HepG2 (cell line): ENCODE data around the gene MLNR. TPM values are rescaled to one million over a fixed set of nuclear protein-coding genes. Genes with fewer than 3 reads are reported as not detected.

Experiments
- ATAC-seq: fragments of 200-7000 bp; cut with Tn5 transposase; 3 replicates; pipeline ENCODE4 v1.9.1; 2020; ENCODE audit warnings: mild to moderate bottlenecking, moderate library complexity
- BruUV-seq: library from RNA; stranded (reverse); fragments of 400-500 nt; replicated peaks from 2 replicates; lab custom pipeline; 2021; lab: Mats Ljungman, UMichigan
- CTCF ChIA-PET: fragments of 300-600 bp; formaldehyde crosslinking; extraction: SDS; loops from one replicate; lab custom pipeline; 2021; ENCODE audit warnings: low total read pairs, inconsistent platforms, low intra/inter-chr PET ratio; lab: Yijun Ruan, JAX
- POLR2A ChIA-PET: fragments of 350-600 bp; sonication (Branson Sonifier 250); formaldehyde crosslinking; loops from one replicate; lab custom pipeline; 2020; ENCODE audit warnings: antibody characterized with exemption, inconsistent platforms; lab: Yijun Ruan, JAX
- DNase-seq: peaks from one replicate; pipeline ENCODE4 v3.0.0-alpha.2; 2015; ENCODE audit warnings: low spot score
- FAIRE-seq: peaks from 3 replicates; lab custom pipeline; 2011; peaks lifted over from hg19 to GRCh38; lab: Jason Lieb, UNC
- H2AFZ ChIP-seq: one replicate; pipeline ENCODE4 v1.6.1; 2011; ENCODE audit warnings: low read length, inconsistent platforms
- H3K27ac ChIP-seq: fragments of 300-600 bp; 3 replicates; pipeline ENCODE4 v1.8.0; 2011; ENCODE audit warnings: mixed run types, mild to moderate bottlenecking, mixed read lengths, low read length, inconsistent platforms; ENCODE audit not compliant: insufficient read depth; ENCODE audit errors: extremely low read length
- H3K27me3 ChIP-seq, 2 experiments: fragments of 200-600 bp in 1 of 2; 2 replicates in 1 of 2; 3 replicates in 1 of 2; pipeline versions ENCODE4 v1.6.0 to v1.8.0; 2011; ENCODE audit warnings: low read length in 2 of 2, mild to moderate bottlenecking in 2 of 2, moderate library complexity in 2 of 2, inconsistent platforms in 1 of 2; ENCODE audit not compliant: insufficient read depth in 2 of 2, control insufficient read depth in 1 of 2
- H3K36me3 ChIP-seq, 2 experiments: fragments of 200-600 bp in 1 of 2; replicated peaks in 1 of 2; 2 replicates in 1 of 2; 3 replicates in 1 of 2; pipeline versions ENCODE4 v1.5.1 to v1.8.0; 2011; ENCODE audit warnings: low read length in 2 of 2, inconsistent platforms in 1 of 2; ENCODE audit not compliant: insufficient read depth in 2 of 2, control insufficient read depth in 1 of 2
- H3K4me1 ChIP-seq: 2 replicates; pipeline ENCODE4 v1.5.1; 2012; ENCODE audit warnings: low read length, inconsistent platforms; ENCODE audit not compliant: insufficient read depth
- H3K4me2 ChIP-seq: 2 replicates; pipeline ENCODE4 v1.6.0; 2011; ENCODE audit warnings: low read depth, low read length, inconsistent platforms
- H3K4me3 ChIP-seq, 3 experiments: fragments of 200-600 bp in 1 of 3; sonication (generic), shearing (Covaris generic) in 1 of 3; replicated peaks in 1 of 3; 2 replicates each; pipeline ENCODE4 v1.5.1; 2011 to 2016; ENCODE audit warnings: low read length in 3 of 3, inconsistent platforms in 2 of 3, low read depth in 2 of 3, mild to moderate bottlenecking in 2 of 3, control low read depth in 1 of 3, mixed read lengths in 1 of 3; ENCODE audit not compliant: insufficient read depth in 1 of 3
- H3K79me2 ChIP-seq: one replicate; pipeline ENCODE4 v1.6.1; 2011; ENCODE audit warnings: low read length, inconsistent platforms; ENCODE audit not compliant: insufficient read depth
- H3K9ac ChIP-seq: 2 replicates; pipeline ENCODE4 v1.6.0; 2011; ENCODE audit warnings: mild to moderate bottlenecking, low read depth, low read length, inconsistent platforms; ENCODE audit not compliant: insufficient read depth
- H3K9me3 ChIP-seq: 2 replicates; pipeline ENCODE4 v1.5.1; 2012; ENCODE audit warnings: mild to moderate bottlenecking, low read length
- H4K20me1 ChIP-seq: 2 replicates; pipeline ENCODE4 v1.6.0; 2011; ENCODE audit warnings: inconsistent platforms, mild to moderate bottlenecking, low read length, moderate library complexity; ENCODE audit not compliant: insufficient read depth
- AKAP8 ChIP-seq: sonication (generic); formaldehyde crosslinking; IDR thresholded peaks from 2 replicates; pipeline ENCODE4 v1.5.1; 2020; ENCODE audit warnings: mild to moderate bottlenecking, missing genetic modification reagents
- FOXO1 ChIP-seq: sonication (generic); formaldehyde crosslinking; IDR thresholded peaks from 2 replicates; pipeline ENCODE4 v1.4.0; 2020; ENCODE audit warnings: missing genetic modification reagents
- GRHL1 ChIP-seq: sonication (generic); formaldehyde crosslinking; conservative IDR thresholded peaks from 2 replicates; pipeline ENCODE4 v1.8.0; 2022; ENCODE audit warnings: missing genetic modification reagents
- HMGXB4 ChIP-seq, 2 experiments: sonication (generic) in 1 of 2; formaldehyde crosslinking in 1 of 2; IDR thresholded peaks; 2 replicates each; pipeline versions ENCODE4 v1.4.0 to v1.6.1; 2018 to 2020; ENCODE audit warnings: missing genetic modification reagents in 2 of 2, borderline replicate concordance in 1 of 2, low read depth in 1 of 2, mild to moderate bottlenecking in 1 of 2, missing biosample characterization in 1 of 2
- KDM2A ChIP-seq: sonication (generic); formaldehyde crosslinking; IDR thresholded peaks from 2 replicates; pipeline ENCODE4 v1.4.0; 2020; ENCODE audit warnings: low read depth, missing genetic modification reagents, borderline replicate concordance
- KDM5B ChIP-seq: sonication (generic); formaldehyde crosslinking; IDR thresholded peaks from 2 replicates; pipeline ENCODE4 v1.4.0; 2020; ENCODE audit warnings: missing genetic modification reagents, mild to moderate bottlenecking, borderline replicate concordance
- NAIF1 ChIP-seq: sonication (generic); formaldehyde crosslinking; IDR thresholded peaks from 2 replicates; pipeline ENCODE4 v1.5.0; 2020; ENCODE audit warnings: mild to moderate bottlenecking, missing genetic modification reagents, borderline replicate concordance
- NPAS2 ChIP-seq: sonication (generic); formaldehyde crosslinking; IDR thresholded peaks from 2 replicates; pipeline ENCODE4 v1.8.0; 2022; ENCODE audit warnings: mild to moderate bottlenecking, missing genetic modification reagents, borderline replicate concordance
- PHF21A ChIP-seq: sonication (generic); formaldehyde crosslinking; IDR thresholded peaks from 2 replicates; pipeline ENCODE4 v1.5.0; 2020; ENCODE audit warnings: mild to moderate bottlenecking, missing genetic modification reagents
- PITX1 ChIP-seq: sonication (generic); formaldehyde crosslinking; IDR thresholded peaks from 2 replicates; pipeline ENCODE4 v1.5.1; 2020; ENCODE audit warnings: mild to moderate bottlenecking, missing genetic modification reagents
- TP53 ChIP-seq: sonication (generic); formaldehyde crosslinking; conservative IDR thresholded peaks from 2 replicates; pipeline ENCODE4 v1.4.0; 2020; ENCODE audit warnings: missing genetic modification reagents
- ZFY ChIP-seq: sonication (generic); formaldehyde crosslinking; IDR thresholded peaks from 2 replicates; pipeline ENCODE4 v1.4.0; 2020; ENCODE audit warnings: missing genetic modification reagents
- ZNF160 ChIP-seq: sonication (generic); formaldehyde crosslinking; IDR thresholded peaks from 2 replicates; pipeline ENCODE4 v1.8.0; 2022; ENCODE audit warnings: mild to moderate bottlenecking, inconsistent platforms, missing genetic modification reagents
- ZNF230 ChIP-seq: sonication (generic); formaldehyde crosslinking; IDR thresholded peaks from 2 replicates; pipeline ENCODE4 v1.4.0; 2020; ENCODE audit warnings: mild to moderate bottlenecking, missing genetic modification reagents
- ZNF367 ChIP-seq: sonication (generic); formaldehyde crosslinking; IDR thresholded peaks from 2 replicates; pipeline ENCODE4 v1.4.0; 2020; ENCODE audit warnings: missing genetic modification reagents, borderline replicate concordance
- ZNF501 ChIP-seq: sonication (generic); formaldehyde crosslinking; IDR thresholded peaks from 2 replicates; pipeline ENCODE4 v1.5.1; 2020; ENCODE audit warnings: mild to moderate bottlenecking, moderate library complexity, missing genetic modification reagents
- ZNF768 ChIP-seq: sonication (generic); formaldehyde crosslinking; IDR thresholded peaks from 2 replicates; pipeline ENCODE4 v1.4.0; 2020; ENCODE audit warnings: missing genetic modification reagents
- WGBS: methylation state at CpG from one replicate; pipeline ENCODE4 v1.1.6; 2017; ENCODE audit warnings: low lambda C conversion rate; 5-methylcytosine and 5-hydroxymethylcytosine counted together
- in situ Hi-C: cut with HindIII; loops from 2 replicates; pipeline ENCODE4 v1.10.0; 2017; ENCODE audit warnings: low pct_unique_long_range_greater_than_20kb; ENCODE audit not compliant: extremely low pct_ligation_motif_present
- intact Hi-C: fragments of 100-400 bp; cut with micrococcal nuclease; formaldehyde crosslinking; loops from one replicate; pipeline ENCODE4 v1.10.0; 2022; ENCODE audit not compliant: unreplicated experiment
- polyA plus RNA-seq, 8 experiments: library from polyadenylated mRNA; depleted of rRNA in 3 of 8; stranded (reverse) in 7 of 8; unstranded in 1 of 8; fragments of >200 nt; fragmentation: Illumina TruSeq in 4 of 8; extraction: Trizol in 4 of 8; gene quantifications; 2 replicates each; pipeline versions ENCODE4 v1.2.1 to v1.2.3, GENCODE V29; 2011 to 2016; ENCODE audit warnings: low read depth in 4 of 8, missing spikeins in 1 of 8, mixed read lengths in 1 of 8; ENCODE audit not compliant: insufficient read depth in 1 of 8
- total RNA-seq, 5 experiments: library from RNA; depleted of rRNA; stranded (reverse); fragments of >200 nt; fragmentation: Illumina TruSeq; extraction: Trizol; gene quantifications; 2 replicates each; pipeline ENCODE4 v1.2.3, GENCODE V29; 2016; ENCODE audit warnings: low read depth in 1 of 5

MLNR gene
- total and polyA plus RNA-seq, 2 of the 13 experiments (the other 11 are each of a cell fraction or from before 2014, with no cell fraction given): 0.46 TPM; not detected in 1

- no peak overlapping the region for H3K9ac ChIP-seq
- no peaks in the 10 kb centered on the region for H3K36me3 ChIP-seq
- DNase-seq: no peak
- H3K27ac ChIP-seq: no peak overlapping the region
- H3K79me2 ChIP-seq: no peaks in the 10 kb centered on the region
- H3K4me2 ChIP-seq: no peak overlapping the region
- ChIA-PET POLR2A (no interaction called here), CTCF (no interaction called here)
- no peak overlapping the region for H2AFZ ChIP-seq
- no peak for TF ChIP-seq FOXO1 (CRISPR knock-in tag)
- no peak for TF ChIP-seq KDM5B
- TF ChIP-seq ZNF367 (CRISPR knock-in tag): no peak
- no peak for TF ChIP-seq AKAP8
- H3K4me1 ChIP-seq: peaks cover 32% of the 10 kb centered on the region
- FAIRE-seq: no peak
- H4K20me1 ChIP-seq: no peaks in the 10 kb centered on the region
- BruUV-seq: no TSS peak
- no peak for ATAC-seq
- WGBS: 76% methylated on average over 6 of the region's 6 CpGs
- H3K4me3 ChIP-seq: no peak overlapping the region
- no peaks in the 10 kb centered on the region for H3K27me3 ChIP-seq
- H3K9me3 ChIP-seq: no peaks in the 10 kb centered on the region
- in situ Hi-C loops (no loop called here), intact Hi-C loops (no loop called here)
Measured at GRCh38 chr13:49216334-49216733, 3.8 kb upstream of the MLNR start.

GRCh38 chr13:49217962-49218492 lies 2.1 kb upstream of the MLNR start:
- POLR2A ChIA-PET: no interaction called here
- no peak overlapping the region for H3K4me2 ChIP-seq
- WGBS: 89% methylated on average over 17 of the region's 17 CpGs
- H3K27me3 ChIP-seq: no peaks in the 10 kb centered on the region
- H3K36me3 ChIP-seq: no peaks in the 10 kb centered on the region
- H3K9me3 ChIP-seq: no peaks in the 10 kb centered on the region
- H3K9ac ChIP-seq: no peak overlapping the region
- CTCF ChIA-PET: no interaction called here
- peaks cover 32% of the 10 kb centered on the region for H3K4me1 ChIP-seq
- FAIRE-seq (no peak), ATAC-seq (no peak), DNase-seq (no peak)
- H3K4me3 ChIP-seq: no peak overlapping the region
- no peak overlapping the region for H3K27ac ChIP-seq
- H3K79me2 ChIP-seq: no peaks in the 10 kb centered on the region
- H4K20me1 ChIP-seq: no peaks in the 10 kb centered on the region
- TF ChIP-seq ZNF768 (CRISPR knock-in tag) (no peak), ZNF160 (no peak), PHF21A (no peak), TP53 (CRISPR knock-in tag) (no peak), ZNF501 (no peak), NPAS2 (no peak), KDM2A (CRISPR knock-in tag) (no peak), HMGXB4 (CRISPR knock-in tag; IDR thresholded peaks at IDR 0.05; ENCODE audit: borderline replicate concordance in 1 of 2, low read depth in 1 of 2) (no peak), ZNF230 (CRISPR knock-in tag) (no peak), GRHL1 (CRISPR knock-in tag) (no peak), ZFY (no peak), NAIF1 (CRISPR knock-in tag) (no peak), PITX1 (CRISPR knock-in tag) (no peak)
- intact Hi-C loops (no loop called here), in situ Hi-C loops (no loop called here)
- H2AFZ ChIP-seq: no peak overlapping the region
- BruUV-seq: no TSS peak
